ENCODE results near the gene PIGK.

Gene PIGK

DNA sequence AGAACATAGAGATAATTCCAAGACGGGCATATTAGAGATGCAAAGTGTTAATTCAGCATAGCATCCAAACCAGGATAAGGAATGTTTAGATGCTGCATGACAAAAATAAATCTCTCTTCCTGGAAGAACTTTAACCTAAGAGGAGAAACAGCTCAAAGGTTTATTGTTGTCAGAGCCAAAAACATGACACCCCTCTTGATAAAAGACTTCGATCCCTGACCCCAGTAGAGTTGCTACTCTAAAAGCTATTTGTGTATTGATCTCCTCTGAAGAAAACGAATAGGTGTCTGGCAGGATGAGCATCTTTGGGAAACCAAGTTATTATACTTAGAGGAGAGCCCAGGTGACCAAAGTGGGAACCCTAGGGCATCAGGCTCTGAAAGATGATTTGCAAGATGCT, 158.1 kb downstream of the PIGK start:
- no peak for ATAC-seq (ENCODE audit: insufficient read depth, low read depth)
- no peak overlapping the region for H3K4me3 ChIP-seq (ENCODE audit: low read depth in 1 of 2, low read length in 2 of 2)

DNA sequence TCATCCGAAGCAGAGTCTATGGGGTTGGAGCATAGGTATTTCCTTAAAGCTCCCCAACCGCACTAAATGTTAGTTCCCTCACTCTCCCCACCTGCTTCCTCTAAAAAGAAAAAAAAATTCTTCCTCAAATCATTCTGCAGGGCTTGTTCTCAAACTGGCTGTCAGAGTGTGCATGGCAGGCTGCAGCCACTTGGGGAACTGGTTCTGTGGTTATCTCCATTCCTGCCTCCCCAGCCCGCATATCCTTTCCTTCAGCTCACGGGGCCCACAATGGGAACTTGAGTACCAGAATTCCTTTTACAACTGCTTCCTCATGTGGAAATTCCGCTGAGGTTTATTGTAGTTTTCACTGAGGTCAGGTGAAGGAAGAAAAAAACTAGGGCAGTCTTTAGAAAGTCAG, 159.2 kb downstream of the PIGK start:
- TF ChIP-seq, protein P1, sequence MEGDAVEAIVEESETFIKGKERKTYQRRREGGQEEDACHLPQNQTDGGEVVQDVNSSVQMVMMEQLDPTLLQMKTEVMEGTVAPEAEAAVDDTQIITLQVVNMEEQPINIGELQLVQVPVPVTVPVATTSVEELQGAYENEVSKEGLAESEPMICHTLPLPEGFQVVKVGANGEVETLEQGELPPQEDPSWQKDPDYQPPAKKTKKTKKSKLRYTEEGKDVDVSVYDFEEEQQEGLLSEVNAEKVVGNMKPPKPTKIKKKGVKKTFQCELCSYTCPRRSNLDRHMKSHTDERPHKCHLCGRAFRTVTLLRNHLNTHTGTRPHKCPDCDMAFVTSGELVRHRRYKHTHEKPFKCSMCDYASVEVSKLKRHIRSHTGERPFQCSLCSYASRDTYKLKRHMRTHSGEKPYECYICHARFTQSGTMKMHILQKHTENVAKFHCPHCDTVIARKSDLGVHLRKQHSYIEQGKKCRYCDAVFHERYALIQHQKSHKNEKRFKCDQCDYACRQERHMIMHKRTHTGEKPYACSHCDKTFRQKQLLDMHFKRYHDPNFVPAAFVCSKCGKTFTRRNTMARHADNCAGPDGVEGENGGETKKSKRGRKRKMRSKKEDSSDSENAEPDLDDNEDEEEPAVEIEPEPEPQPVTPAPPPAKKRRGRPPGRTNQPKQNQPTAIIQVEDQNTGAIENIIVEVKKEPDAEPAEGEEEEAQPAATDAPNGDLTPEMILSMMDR (IDR thresholded peaks at IDR 0.05; ENCODE audit: borderline replicate concordance, extremely low read depth, low read length, poor library complexity, severe bottlenecking), result no peak
- no peak for TF ChIP-seq EZH2 (IDR thresholded peaks at IDR 0.05; ENCODE audit: borderline replicate concordance, low read depth, low read length, severe bottlenecking)
- DNase-seq, result no peak
- Histone ChIP-seq H3K27ac (ENCODE audit: low read length) (no peak overlapping the region), H3K9ac (ENCODE audit: low read depth, low read length) (no peak overlapping the region), H3K4me3 (ENCODE audit: low read depth in 1 of 2, low read length in 2 of 2) (no peak overlapping the region), H4K20me1 (ENCODE audit: insufficient read depth, low read length) (no peaks in the 10 kb centered on the region), H3K36me3 (ENCODE audit: insufficient read depth, low read length) (no peaks in the 10 kb centered on the region), H3K9me3 (ENCODE audit: insufficient read depth, low read length, severe bottlenecking) (no peaks in the 10 kb centered on the region), H3K79me2 (ENCODE audit: insufficient read depth, low read length) (no peaks in the 10 kb centered on the region), H2AFZ (ENCODE audit: low read depth, low read length) (no peak overlapping the region), H3K4me1 (ENCODE audit: insufficient read depth, low read length) (no peaks in the 10 kb centered on the region), H3K4me2 (ENCODE audit: insufficient read depth, low read length) (no peak overlapping the region), H3K27me3 (ENCODE audit: insufficient read depth, low read length, poor library complexity) (no peaks in the 10 kb centered on the region)
- ATAC-seq (ENCODE audit: insufficient read depth, low read depth), result no peak

More for the DNA sequence above, 158.1 kb downstream of the PIGK start:
- Histone ChIP-seq H3K4me2 (ENCODE audit: insufficient read depth, low read length) (no peak overlapping the region), H2AFZ (ENCODE audit: low read depth, low read length) (no peak overlapping the region), H3K9ac (ENCODE audit: low read depth, low read length) (no peak overlapping the region), H4K20me1 (ENCODE audit: insufficient read depth, low read length) (no peaks in the 10 kb centered on the region), H3K27ac (ENCODE audit: low read length) (no peak overlapping the region), H3K27me3 (ENCODE audit: insufficient read depth, low read length, poor library complexity) (no peaks in the 10 kb centered on the region), H3K36me3 (ENCODE audit: insufficient read depth, low read length) (no peaks in the 10 kb centered on the region), H3K79me2 (ENCODE audit: insufficient read depth, low read length) (no peaks in the 10 kb centered on the region), H3K4me1 (ENCODE audit: insufficient read depth, low read length) (no peaks in the 10 kb centered on the region), H3K9me3 (ENCODE audit: insufficient read depth, low read length, severe bottlenecking) (no peaks in the 10 kb centered on the region)
- no peak for TF ChIP-seq EZH2 (IDR thresholded peaks at IDR 0.05; ENCODE audit: borderline replicate concordance, low read depth, low read length, severe bottlenecking)
- TF ChIP-seq, protein P1 (IDR thresholded peaks at IDR 0.05; ENCODE audit: borderline replicate concordance, extremely low read depth, low read length, poor library complexity, severe bottlenecking), result no peak
- DNase-seq, result no peak

DNA sequence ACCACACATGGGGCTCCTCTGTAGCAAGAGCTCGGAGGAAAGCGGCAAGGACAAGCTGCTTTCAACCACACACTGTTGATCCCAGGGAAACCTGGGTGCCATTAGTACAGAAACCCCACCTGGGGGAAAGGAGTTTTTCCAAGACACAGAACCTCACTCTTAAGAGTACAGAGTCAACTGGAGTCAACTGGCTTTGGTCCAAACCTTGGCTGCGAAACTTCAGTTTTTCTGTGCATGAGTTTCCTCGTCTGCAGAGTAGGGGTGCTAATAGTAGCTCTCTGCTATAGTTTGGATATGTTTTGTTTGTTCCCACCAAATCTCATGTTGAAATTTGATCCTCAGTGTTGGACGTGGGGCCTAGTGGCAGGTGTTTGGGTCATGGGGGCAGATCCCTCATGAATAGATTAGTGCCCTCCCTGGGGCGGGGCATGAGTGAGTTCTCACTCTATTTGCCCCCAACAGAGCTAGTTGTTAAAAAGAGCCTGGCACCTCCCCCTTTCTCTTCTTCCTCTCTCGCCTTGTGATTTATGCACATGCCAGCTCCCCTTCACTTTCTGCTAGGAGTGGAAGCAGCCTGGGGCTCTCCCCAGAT, 161.1 kb downstream of the PIGK start:
- H3K36me3 ChIP-seq (ENCODE audit: insufficient read depth, low read length), result no peaks in the 10 kb centered on the region
- no peak overlapping the region for H3K27ac ChIP-seq (ENCODE audit: low read length)
- H2AFZ ChIP-seq (ENCODE audit: low read depth, low read length), result no peak overlapping the region
- TF ChIP-seq, protein P1 (IDR thresholded peaks at IDR 0.05; ENCODE audit: borderline replicate concordance, extremely low read depth, low read length, poor library complexity, severe bottlenecking), result no peak
- TF ChIP-seq EZH2 (IDR thresholded peaks at IDR 0.05; ENCODE audit: borderline replicate concordance, low read depth, low read length, severe bottlenecking), result no peak
- DNase-seq (no peak), ATAC-seq (ENCODE audit: insufficient read depth, low read depth) (no peak)
- no peak overlapping the region for H3K9ac ChIP-seq (ENCODE audit: low read depth, low read length)
- H3K79me2 ChIP-seq (ENCODE audit: insufficient read depth, low read length), result no peaks in the 10 kb centered on the region
- no peaks in the 10 kb centered on the region for H4K20me1 ChIP-seq (ENCODE audit: insufficient read depth, low read length)
- no peaks in the 10 kb centered on the region for H3K4me1 ChIP-seq (ENCODE audit: insufficient read depth, low read length)
- no peaks in the 10 kb centered on the region for H3K27me3 ChIP-seq (ENCODE audit: insufficient read depth, low read length, poor library complexity)
- no peaks in the 10 kb centered on the region for H3K9me3 ChIP-seq (ENCODE audit: insufficient read depth, low read length, severe bottlenecking)
- no peak overlapping the region for H3K4me2 ChIP-seq (ENCODE audit: insufficient read depth, low read length)
- no peak overlapping the region for H3K4me3 ChIP-seq (ENCODE audit: low read depth in 1 of 2, low read length in 2 of 2)
